K562 (cell line): ENCODE results near the gene PUSL1. TPM values are rescaled to one million over a fixed set of nuclear protein-coding genes. Genes with fewer than 3 reads are reported as not detected.

ENCODE experiments used
- BCLAF1 ChIP-seq, 2 experiments: fragments of 450-650 bp in 1 of 2; IDR thresholded peaks; 2 replicates each; pipeline ENCODE4 v1.6.1; 2011 to 2017; ENCODE audit warnings: low read depth in 2 of 2, antibody characterized with exemption in 1 of 2, borderline replicate concordance in 1 of 2, low read length in 1 of 2, mild to moderate bottlenecking in 1 of 2, mixed read lengths in 1 of 2; ENCODE audit not compliant: control insufficient read depth in 1 of 2
- KDM4B ChIP-seq, 2 experiments: fragments of 450-650 bp in 1 of 2; sonication (generic) in 1 of 2; IDR thresholded peaks; 2 replicates each; pipeline ENCODE4 v1.6.1; 2016 to 2017; ENCODE audit warnings: borderline replicate concordance in 2 of 2, antibody characterized with exemption in 1 of 2, low read depth in 1 of 2, mild to moderate bottlenecking in 1 of 2
- NKRF ChIP-seq: fragments of 450-650 bp; IDR thresholded peaks from 2 replicates; pipeline ENCODE4 v1.6.1; 2016; ENCODE audit warnings: borderline replicate concordance
- PCBP2 ChIP-seq: fragments of 200-400 bp; formaldehyde crosslinking; IDR thresholded peaks from 2 replicates; pipeline ENCODE4 v1.6.1; 2018; ENCODE audit warnings: low read length, low read depth, mild to moderate bottlenecking, moderate library complexity; ENCODE audit not compliant: poor library complexity, severe bottlenecking
- POLR2A ChIP-seq: fragments of 450-650 bp; conservative IDR thresholded peaks from 2 replicates; pipeline ENCODE4 v1.6.1; 2016
- SIRT6 ChIP-seq: IDR thresholded peaks from one replicate; pipeline ENCODE4 v1.6.1; 2012; ENCODE audit warnings: low read depth, mild to moderate bottlenecking, control low read depth, inconsistent platforms, low read length, moderate library complexity
- TOE1 ChIP-seq, 2 experiments: fragments of 450-650 bp in 1 of 2; sonication (generic) in 1 of 2; formaldehyde crosslinking in 1 of 2; IDR thresholded peaks; 2 replicates each; pipeline versions ENCODE4 v1.7.1 to v1.8.0; 2016 to 2022; ENCODE audit warnings: borderline replicate concordance in 2 of 2, mild to moderate bottlenecking in 2 of 2, antibody characterized with exemption in 1 of 2, inconsistent platforms in 1 of 2, low read depth in 1 of 2, missing genetic modification reagents in 1 of 2, moderate library complexity in 1 of 2
- ZBTB7A ChIP-seq: IDR thresholded peaks from 2 replicates; pipeline ENCODE4 v1.6.1; 2011; ENCODE audit warnings: low read depth, mild to moderate bottlenecking, low read length, moderate library complexity, borderline replicate concordance; ENCODE audit not compliant: control insufficient read depth
- ZNF780A ChIP-seq: fragments of 250-450 bp; sonication (Bioruptor Pico); IDR thresholded peaks from 2 replicates; pipeline ENCODE4 v1.5.0; 2021; ENCODE audit warnings: mild to moderate bottlenecking
- polyA plus RNA-seq, 8 experiments: library from polyadenylated mRNA; depleted of rRNA in 4 of 8; stranded (reverse) in 5 of 8; unstranded in 3 of 8; fragments of >200 nt; fragmentation: Nextera tagmentation in 2 of 8; fragmentation: Illumina TruSeq in 1 of 8; extraction: Ambion mirVana in 2 of 8; extraction: Trizol in 1 of 8; gene quantifications; 2 replicates each; pipeline versions ENCODE4 v1.2.1 to v1.2.3, GENCODE V29; 2011 to 2014; ENCODE audit warnings: inconsistent platforms in 1 of 8, missing spikeins in 1 of 8
- total RNA-seq, 7 experiments: library from RNA; depleted of rRNA in 6 of 7; stranded (reverse); fragments of >200 nt in 6 of 7; fragmentation: Illumina TruSeq in 2 of 7; extraction: Trizol in 2 of 7; gene quantifications; 2 replicates each; pipeline versions ENCODE4 v1.2.1 to v1.2.3, GENCODE V29; 2011 to 2021; ENCODE audit warnings: low replicate concordance in 1 of 7
- TF ChIP-seq, protein P1 (sequence below): sonication (generic); formaldehyde crosslinking; IDR thresholded peaks from 2 replicates; pipeline ENCODE4 v1.8.1; 2022; ENCODE audit warnings: missing genetic modification reagents
- TF ChIP-seq, protein P2 (sequence below): fragments of 450-650 bp; IDR thresholded peaks from 2 replicates; pipeline ENCODE4 v1.6.1; 2017; ENCODE audit warnings: mild to moderate bottlenecking, moderate library complexity
- TF ChIP-seq, protein P3 (sequence below): sonication (generic); formaldehyde crosslinking; IDR thresholded peaks from 2 replicates; pipeline ENCODE4 v1.8.0; 2023; ENCODE audit warnings: mild to moderate bottlenecking, missing genetic modification reagents
- TF ChIP-seq, protein P4 (sequence below): sonication (generic); formaldehyde crosslinking; IDR thresholded peaks from 2 replicates; pipeline ENCODE4 v1.5.0; 2020; ENCODE audit warnings: missing genetic modification reagents

PUSL1 gene
- total and polyA plus RNA-seq, 9 of the 15 experiments (the other 6 are each of a cell fraction or from before 2014, with no cell fraction given), result 0.62 to 86.9 (median 13.6) TPM

GRCh38 chr1:1309251-1310108, 1.1 kb downstream of the PUSL1 start (continued):
- TF ChIP-seq BCLAF1 (IDR thresholded peaks at IDR 0.05; ENCODE audit: borderline replicate concordance in 1 of 2, control insufficient read depth in 1 of 2, low read depth in 2 of 2, low read length in 1 of 2), result no peak
- TF ChIP-seq PCBP2, result no peak
- TF ChIP-seq NKRF, result 0 out of 2 replicates have a peak, but pooled peaks have one; percentile 9
- peak; percentile 35 for TF ChIP-seq SIRT6
- TF ChIP-seq, protein P1, sequence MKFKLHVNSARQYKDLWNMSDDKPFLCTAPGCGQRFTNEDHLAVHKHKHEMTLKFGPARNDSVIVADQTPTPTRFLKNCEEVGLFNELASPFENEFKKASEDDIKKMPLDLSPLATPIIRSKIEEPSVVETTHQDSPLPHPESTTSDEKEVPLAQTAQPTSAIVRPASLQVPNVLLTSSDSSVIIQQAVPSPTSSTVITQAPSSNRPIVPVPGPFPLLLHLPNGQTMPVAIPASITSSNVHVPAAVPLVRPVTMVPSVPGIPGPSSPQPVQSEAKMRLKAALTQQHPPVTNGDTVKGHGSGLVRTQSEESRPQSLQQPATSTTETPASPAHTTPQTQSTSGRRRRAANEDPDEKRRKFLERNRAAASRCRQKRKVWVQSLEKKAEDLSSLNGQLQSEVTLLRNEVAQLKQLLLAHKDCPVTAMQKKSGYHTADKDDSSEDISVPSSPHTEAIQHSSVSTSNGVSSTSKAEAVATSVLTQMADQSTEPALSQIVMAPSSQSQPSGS (CRISPR knock-in tag), result no peak
- TF ChIP-seq, protein P2, sequence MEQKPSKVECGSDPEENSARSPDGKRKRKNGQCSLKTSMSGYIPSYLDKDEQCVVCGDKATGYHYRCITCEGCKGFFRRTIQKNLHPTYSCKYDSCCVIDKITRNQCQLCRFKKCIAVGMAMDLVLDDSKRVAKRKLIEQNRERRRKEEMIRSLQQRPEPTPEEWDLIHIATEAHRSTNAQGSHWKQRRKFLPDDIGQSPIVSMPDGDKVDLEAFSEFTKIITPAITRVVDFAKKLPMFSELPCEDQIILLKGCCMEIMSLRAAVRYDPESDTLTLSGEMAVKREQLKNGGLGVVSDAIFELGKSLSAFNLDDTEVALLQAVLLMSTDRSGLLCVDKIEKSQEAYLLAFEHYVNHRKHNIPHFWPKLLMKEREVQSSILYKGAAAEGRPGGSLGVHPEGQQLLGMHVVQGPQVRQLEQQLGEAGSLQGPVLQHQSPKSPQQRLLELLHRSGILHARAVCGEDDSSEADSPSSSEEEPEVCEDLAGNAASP, result no peak
- TF ChIP-seq ZBTB7A, result peak; percentile 75
- TF ChIP-seq, protein P3, sequence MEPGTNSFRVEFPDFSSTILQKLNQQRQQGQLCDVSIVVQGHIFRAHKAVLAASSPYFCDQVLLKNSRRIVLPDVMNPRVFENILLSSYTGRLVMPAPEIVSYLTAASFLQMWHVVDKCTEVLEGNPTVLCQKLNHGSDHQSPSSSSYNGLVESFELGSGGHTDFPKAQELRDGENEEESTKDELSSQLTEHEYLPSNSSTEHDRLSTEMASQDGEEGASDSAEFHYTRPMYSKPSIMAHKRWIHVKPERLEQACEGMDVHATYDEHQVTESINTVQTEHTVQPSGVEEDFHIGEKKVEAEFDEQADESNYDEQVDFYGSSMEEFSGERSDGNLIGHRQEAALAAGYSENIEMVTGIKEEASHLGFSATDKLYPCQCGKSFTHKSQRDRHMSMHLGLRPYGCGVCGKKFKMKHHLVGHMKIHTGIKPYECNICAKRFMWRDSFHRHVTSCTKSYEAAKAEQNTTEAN, result peak; percentile 9; the same call in 1 of the 2 replicates
- TF ChIP-seq ZNF780A (CRISPR knock-in tag), result no peak
- TF ChIP-seq TOE1 (IDR thresholded peaks at IDR 0.05; ENCODE audit: borderline replicate concordance), result peak; percentile 87
- 0 out of 2 replicates have a peak, but pooled peaks have one; percentile 19 for TF ChIP-seq TOE1 (CRISPR knock-in tag; IDR thresholded peaks at IDR 0.05; ENCODE audit: borderline replicate concordance, low read depth)
- TF ChIP-seq, protein P4, sequence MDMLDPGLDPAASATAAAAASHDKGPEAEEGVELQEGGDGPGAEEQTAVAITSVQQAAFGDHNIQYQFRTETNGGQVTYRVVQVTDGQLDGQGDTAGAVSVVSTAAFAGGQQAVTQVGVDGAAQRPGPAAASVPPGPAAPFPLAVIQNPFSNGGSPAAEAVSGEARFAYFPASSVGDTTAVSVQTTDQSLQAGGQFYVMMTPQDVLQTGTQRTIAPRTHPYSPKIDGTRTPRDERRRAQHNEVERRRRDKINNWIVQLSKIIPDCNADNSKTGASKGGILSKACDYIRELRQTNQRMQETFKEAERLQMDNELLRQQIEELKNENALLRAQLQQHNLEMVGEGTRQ (CRISPR knock-in tag), result peak; percentile 88
- TF ChIP-seq POLR2A, result peak; percentile 60; the same call in 1 of the 2 replicates
- 0 out of 4 replicates have a peak, but pooled peaks of 1 of the 2 experiments have one; percentile 3 for TF ChIP-seq KDM4B (IDR thresholded peaks at IDR 0.05; ENCODE audit: borderline replicate concordance in 2 of 2, low read depth in 1 of 2)
